Progenitor cell of endocrine pancreas (in vitro differentiated cells): ENCODE data around the gene SCAF8. TPM values are rescaled to one million over a fixed set of nuclear protein-coding genes. Genes with fewer than 3 reads are reported as not detected.
"Not testable (repeated sequence)": the region's sequence is repeated elsewhere in the genome, so short reads cannot be mapped to it uniquely, and the experiment has no call there.

ENCODE experiments used
- DNase-seq: peaks from one replicate; pipeline ENCODE4 v3.0.0; 2021; ENCODE audit warnings: low spot score; ENCODE audit not compliant: unreplicated experiment
- H3K27ac Mint-ChIP-seq: 2 replicates; pipeline ENCODE4 v1.8.0; 2021; ENCODE audit warnings: mild to moderate bottlenecking, moderate library complexity, mixed read lengths
- H3K27me3 Mint-ChIP-seq: 2 replicates; pipeline ENCODE4 v1.8.0; 2021; ENCODE audit warnings: mixed read lengths
- H3K36me3 Mint-ChIP-seq: 2 replicates; pipeline ENCODE4 v1.8.0; 2022; ENCODE audit warnings: mixed read lengths; ENCODE audit not compliant: insufficient read depth
- H3K4me1 Mint-ChIP-seq: 2 replicates; pipeline ENCODE4 v1.8.0; 2021; ENCODE audit warnings: low read depth, mixed read lengths
- H3K4me3 Mint-ChIP-seq: 2 replicates; pipeline ENCODE4 v1.8.0; 2021; ENCODE audit warnings: low read depth, mild to moderate bottlenecking, moderate library complexity, mixed read lengths
- H3K9me3 Mint-ChIP-seq: 2 replicates; pipeline ENCODE4 v1.8.0; 2021; ENCODE audit warnings: low read depth, mixed read lengths
- CTCF ChIP-seq: fragments of 200-600 bp; sonication (generic); IDR thresholded peaks from one replicate; pipeline ENCODE4 v1.5.0; 2021; ENCODE audit warnings: antibody characterized with exemption, mild to moderate bottlenecking; ENCODE audit not compliant: unreplicated experiment
- total RNA-seq: library from RNA; stranded (reverse); gene quantifications from 2 replicates; pipeline ENCODE4 v1.2.1, GENCODE V29; 2021

SCAF8 gene
- total RNA-seq, 1 donor from 2014 or later = 69.5 TPM

GRCh38 chr6:154767003-154767723 lies 33.9 kb downstream of the SCAF8 start:
- Mint-ChIP-seq H3K36me3 (peaks cover 8% of the 10 kb centered on the region), H3K27ac (no peak overlapping the region), H3K4me3 (no peak overlapping the region), H3K4me1 (peaks cover 32% of the 10 kb centered on the region), H3K27me3 (no peaks in the 10 kb centered on the region), H3K9me3 (no peaks in the 10 kb centered on the region)
- DNase-seq = no peak
- TF ChIP-seq CTCF = no peak

- Mint-ChIP-seq H3K27me3 (no peaks in the 10 kb centered on the region), H3K9me3 (no peaks in the 10 kb centered on the region), H3K27ac (no peak overlapping the region), H3K36me3 (peaks cover 7% of the 10 kb centered on the region), H3K4me1 (peaks cover 32% of the 10 kb centered on the region), H3K4me3 (no peak overlapping the region)
- no peak for DNase-seq
- no peak for TF ChIP-seq CTCF
These were observed 35.1 kb downstream of the SCAF8 start for GRCh38 chr6:154768280-154768679.

- Mint-ChIP-seq H3K27ac (no peak overlapping the region), H3K27me3 (no peaks in the 10 kb centered on the region), H3K9me3 (no peaks in the 10 kb centered on the region), H3K4me3 (no peak overlapping the region), H3K4me1 (peaks cover 16% of the 10 kb centered on the region), H3K36me3 (peaks cover 17% of the 10 kb centered on the region)
- DNase-seq = no peak
- TF ChIP-seq CTCF = no peak
These were observed 40.4 kb downstream of the SCAF8 start for GRCh38 chr6:154773610-154774089.

GRCh38 chr6:154779157-154779556 lies 45.9 kb downstream of the SCAF8 start:
- H3K4me3 Mint-ChIP-seq, DNase-seq, H3K27ac Mint-ChIP-seq, H3K9me3 Mint-ChIP-seq, H3K4me1 Mint-ChIP-seq, H3K27me3 Mint-ChIP-seq: not testable (repeated sequence)
- H3K36me3 Mint-ChIP-seq = peaks cover 24% of the 10 kb centered on the region

DNA sequence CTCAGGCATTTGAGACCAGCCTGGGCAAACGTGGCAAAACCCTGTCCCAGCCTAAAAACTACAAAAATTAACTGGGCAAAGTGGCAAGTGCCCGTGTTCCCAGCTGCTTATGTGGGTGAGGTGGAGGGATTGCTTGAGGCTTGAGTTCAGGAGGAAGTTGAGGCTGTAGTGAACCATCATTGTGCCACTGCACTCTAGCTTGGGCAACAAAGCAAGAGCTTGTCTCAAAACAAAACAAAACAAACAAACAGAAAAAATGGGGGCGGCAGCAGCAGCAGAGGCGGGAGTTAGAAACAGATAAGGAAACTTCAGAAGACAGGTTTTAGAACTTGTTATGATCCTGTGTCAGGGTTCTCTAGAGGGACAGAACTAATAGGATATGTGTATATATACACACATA lies 49.0 kb downstream of the SCAF8 start:
- Mint-ChIP-seq H3K27me3 (no peaks in the 10 kb centered on the region), H3K4me1 (peaks cover 11% of the 10 kb centered on the region), H3K27ac (no peak overlapping the region), H3K9me3 (no peaks in the 10 kb centered on the region), H3K4me3 (no peak overlapping the region), H3K36me3 (peaks cover 20% of the 10 kb centered on the region)
- no peak for TF ChIP-seq CTCF
- DNase-seq = no peak

DNA sequence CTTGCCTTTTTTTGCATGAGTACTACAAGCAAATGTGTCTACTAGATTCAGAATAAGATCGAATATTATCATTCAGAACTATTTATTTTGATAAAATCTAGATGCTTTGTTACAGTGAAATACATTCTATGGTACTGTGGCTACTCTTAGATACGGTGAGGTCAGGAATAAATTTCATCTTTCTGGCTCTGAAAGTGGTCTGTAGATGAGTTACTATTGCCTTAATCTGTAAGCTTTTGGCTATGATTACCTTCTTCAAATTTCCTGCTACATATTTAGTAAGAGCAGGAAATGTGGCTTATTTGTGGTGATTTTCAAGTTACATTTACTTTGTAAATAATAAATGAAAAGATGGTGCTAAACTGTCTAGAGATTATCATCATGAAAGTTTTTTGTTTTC lies 50.0 kb downstream of the SCAF8 start:
- H3K27me3 Mint-ChIP-seq = no peaks in the 10 kb centered on the region
- H3K4me3 Mint-ChIP-seq = no peak overlapping the region
- H3K36me3 Mint-ChIP-seq = peaks cover 19% of the 10 kb centered on the region
- no peak for TF ChIP-seq CTCF
- H3K27ac Mint-ChIP-seq = no peak overlapping the region
- DNase-seq = no peak
- peaks cover 11% of the 10 kb centered on the region for H3K4me1 Mint-ChIP-seq
- no peaks in the 10 kb centered on the region for H3K9me3 Mint-ChIP-seq
